ENCODE measurements around the gene MOB3C. TPM values are rescaled to one million over a fixed set of nuclear protein-coding genes. Genes with fewer than 3 reads are reported as not detected.
"Not testable (repeated sequence)": the region's sequence is repeated elsewhere in the genome, so short reads cannot be mapped to it uniquely, and the experiment has no call there.

Gene MOB3C
- 10 to 100 TPM; 19.5 to 21.4 TPM for total RNA-seq

DNA sequence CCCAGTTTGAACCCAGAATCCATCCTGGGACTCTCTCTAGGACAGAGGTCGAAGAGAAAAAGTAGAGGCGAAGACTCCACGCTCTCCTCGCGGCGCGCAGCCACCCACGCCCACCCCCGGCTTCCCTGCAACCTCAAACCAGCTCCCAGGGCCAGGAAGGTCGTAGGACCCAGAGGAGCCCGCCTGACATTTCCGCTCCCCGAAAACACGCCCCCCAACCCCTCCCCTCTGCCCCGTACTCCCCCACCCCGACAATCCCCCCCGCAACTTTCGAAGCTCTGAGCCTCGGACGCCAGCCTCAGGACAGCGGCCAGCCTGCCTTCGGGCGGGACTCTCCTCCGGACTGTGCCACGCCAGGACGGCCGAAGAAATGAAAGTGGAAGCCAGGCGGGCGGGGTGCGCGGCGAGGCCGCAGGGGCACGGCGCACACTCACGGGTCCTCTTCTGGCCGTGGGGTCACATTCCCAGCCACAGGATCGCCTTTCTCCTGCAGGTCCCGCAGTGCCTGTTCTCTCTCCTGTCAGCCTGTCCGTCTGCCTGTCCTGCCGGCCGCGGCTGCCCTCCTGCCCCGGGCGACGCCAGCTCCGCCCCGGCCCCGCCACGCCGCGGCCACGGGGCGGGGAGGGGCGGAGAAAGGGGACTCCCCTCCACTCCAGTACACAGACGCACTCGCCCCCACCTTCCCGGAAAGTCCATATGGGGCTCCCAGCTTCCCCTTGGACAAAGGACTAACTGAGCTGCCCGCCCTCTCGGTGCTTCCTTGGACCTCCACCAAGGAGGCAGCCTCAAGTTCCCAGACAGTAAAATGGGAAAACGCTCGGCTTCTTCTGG is at the start of gene MOB3C:
Gene MOB3C, minus strand, starts transcription at position 535 of the 831 bp plus-strand sequence. CDS start 3,490 bp downstream, outside the sequence.
- ChIA-PET CTCF (interaction anchor here (0.9 to 3.2 kb wide), 8 partner anchors 9 to 110 kb away, joined by 3 to 16 read pairs (median 5); partner anchors contain the start of gene MKNK1), POLR2A (interaction anchor here (1.3 kb wide), 1 partner anchor 12 kb away, joined by 10 read pairs; the partner anchor contains the start of gene MKNK1)
- H3K4me3 Mint-ChIP-seq, result peak within 1 kb of the TSS; percentile 92
- peaks cover 7% of the 10 kb centered on the region for H3K36me3 Mint-ChIP-seq (ENCODE audit: low read depth)
- no peaks in the 10 kb centered on the region for H3K9me3 Mint-ChIP-seq
- no peaks in the 10 kb centered on the region for H3K27me3 Mint-ChIP-seq
- peak; percentile 66 for DNase-seq
- peaks cover 48% of the 10 kb centered on the region for H3K4me1 Mint-ChIP-seq
- H3K27ac Mint-ChIP-seq, result peak within 1 kb of the TSS; percentile 86

DNA sequence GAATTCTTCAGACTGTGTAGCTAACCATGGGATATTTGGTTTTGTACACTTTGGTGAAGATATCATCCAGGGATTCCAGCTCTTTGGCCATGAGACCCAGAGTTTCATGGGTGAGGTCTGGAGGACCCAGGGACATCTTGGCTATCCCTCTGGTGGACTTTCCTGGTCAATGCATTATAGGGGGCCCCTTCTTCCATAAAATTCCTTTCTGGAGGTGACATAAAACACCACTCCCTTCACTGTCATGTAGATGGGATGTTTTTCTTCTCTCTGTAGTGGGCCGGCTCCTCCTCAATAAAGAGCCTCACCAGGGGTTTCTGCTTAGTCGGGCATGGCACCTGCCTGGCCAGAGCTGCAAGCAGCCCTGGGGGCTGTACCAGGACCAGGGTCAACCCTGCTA is 49.4 kb upstream of the MOB3C start:
- no peak overlapping the region for H3K27ac Mint-ChIP-seq
- CTCF ChIA-PET, result interaction anchor here (0.5 to 2.3 kb wide), 2 partner anchors 16 to 78 kb away, joined by 3 to 6 read pairs; no protein-coding TSS in a partner anchor
- H3K27me3 Mint-ChIP-seq, result no peaks in the 10 kb centered on the region
- no peak overlapping the region for H3K4me3 Mint-ChIP-seq
- peaks cover 29% of the 10 kb centered on the region for H3K36me3 Mint-ChIP-seq (ENCODE audit: low read depth)
- POLR2A ChIA-PET, result interaction anchor here (0.6 kb wide), 1 partner anchor 1945 kb away, joined by 3 read pairs; no protein-coding TSS in a partner anchor
- H3K9me3 Mint-ChIP-seq, result no peaks in the 10 kb centered on the region
- peaks cover 20% of the 10 kb centered on the region for H3K4me1 Mint-ChIP-seq
- DNase-seq, result no peak

- DNase-seq, H3K4me3 Mint-ChIP-seq, H3K9me3 Mint-ChIP-seq, POLR2A ChIA-PET, CTCF ChIA-PET, H3K27ac Mint-ChIP-seq, H3K27me3 Mint-ChIP-seq: not testable (repeated sequence)
- peaks cover 34% of the 10 kb centered on the region for H3K36me3 Mint-ChIP-seq (ENCODE audit: low read depth)
- peaks cover 37% of the 10 kb centered on the region for H3K4me1 Mint-ChIP-seq
Observed at GRCh38 chr1:46662919-46663318, 46.3 kb upstream of the MOB3C start.

- peaks cover 49% of the 10 kb centered on the region for H3K36me3 Mint-ChIP-seq (ENCODE audit: low read depth)
- H3K27ac Mint-ChIP-seq, result peak overlapping the region; percentile 72
- peaks cover 20% of the 10 kb centered on the region for H3K4me1 Mint-ChIP-seq
- H3K27me3 Mint-ChIP-seq, H3K4me3 Mint-ChIP-seq, H3K9me3 Mint-ChIP-seq, DNase-seq: not testable (repeated sequence)
- ChIA-PET POLR2A (interaction anchor here (1.1 kb wide), 1 partner anchor 51 kb away, joined by 3 read pairs; no protein-coding TSS in a partner anchor), CTCF (interaction anchor here (0.5 to 0.8 kb wide), 3 partner anchors 8 to 91 kb away, joined by 3 to 5 read pairs (median 4); no protein-coding TSS in a partner anchor)
Observed at GRCh38 chr1:46660116-46660515, 43.5 kb upstream of the MOB3C start.

- peaks cover 48% of the 10 kb centered on the region for H3K36me3 Mint-ChIP-seq (ENCODE audit: low read depth)
- no peak overlapping the region for H3K4me3 Mint-ChIP-seq
- CTCF ChIA-PET, result interaction anchor here (0.8 kb wide), 1 partner anchor 65 kb away, joined by 5 read pairs; no protein-coding TSS in a partner anchor
- POLR2A ChIA-PET, result no interaction called here
- no peak for DNase-seq
- peaks cover 6% of the 10 kb centered on the region for H3K9me3 Mint-ChIP-seq
- no peaks in the 10 kb centered on the region for H3K27me3 Mint-ChIP-seq
- peaks cover 16% of the 10 kb centered on the region for H3K4me1 Mint-ChIP-seq
- H3K27ac Mint-ChIP-seq, result no peak overlapping the region
Observed at GRCh38 chr1:46659307-46659870, 42.8 kb upstream of the MOB3C start.

DNA sequence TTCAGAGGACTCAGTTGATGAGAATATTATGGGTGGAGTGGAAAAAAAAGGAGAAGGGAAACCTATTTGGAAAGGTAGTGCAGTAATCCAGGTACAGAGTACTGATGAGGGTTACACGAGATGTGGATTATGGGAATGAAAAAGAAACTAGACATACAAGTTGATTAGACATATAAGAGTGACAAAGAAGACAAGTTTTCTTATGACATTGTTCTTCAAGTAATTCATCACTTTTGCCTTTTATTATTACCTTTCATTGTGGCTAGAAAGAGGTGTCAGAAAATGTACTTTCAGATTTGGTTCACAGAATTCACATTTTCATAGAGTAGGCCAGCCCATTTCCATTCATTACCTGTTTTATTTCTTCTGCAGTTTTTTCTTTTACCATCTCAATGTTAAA is 41.2 kb upstream of the MOB3C start:
- Mint-ChIP-seq H3K27me3 (no peaks in the 10 kb centered on the region), H3K27ac (peak overlapping the region; percentile 27), H3K36me3 (ENCODE audit: low read depth) (peaks cover 47% of the 10 kb centered on the region), H3K4me3 (no peak overlapping the region), H3K4me1 (peaks cover 28% of the 10 kb centered on the region), H3K9me3 (peaks cover 6% of the 10 kb centered on the region)
- POLR2A ChIA-PET, result no interaction called here
- CTCF ChIA-PET, result interaction anchor here (0.9 to 1.8 kb wide), 2 partner anchors 10 to 12 kb away, joined by 4 to 6 read pairs; partner anchors contain the start of gene ATPAF1
- no peak for DNase-seq

DNA sequence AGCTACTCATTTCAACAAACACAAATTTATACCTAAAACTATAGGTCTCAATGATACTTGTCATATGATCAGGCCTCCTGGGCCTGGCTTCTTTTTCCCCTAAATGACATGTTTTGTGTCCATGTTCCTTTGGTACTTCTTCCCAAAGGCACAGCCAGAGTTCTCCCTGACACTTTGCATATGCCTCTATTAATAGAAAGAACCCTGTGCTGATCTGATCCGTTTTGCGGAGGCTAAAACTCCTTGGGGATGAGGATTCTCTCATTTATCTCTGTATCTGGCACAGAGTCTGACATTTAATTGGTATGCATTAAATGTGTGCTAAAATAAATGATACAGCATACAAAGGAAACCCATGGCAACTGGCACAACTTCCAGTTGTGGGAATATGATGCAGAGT is 40.0 kb upstream of the MOB3C start:
- Mint-ChIP-seq H3K4me1 (peaks cover 28% of the 10 kb centered on the region), H3K27ac (no peak overlapping the region), H3K36me3 (ENCODE audit: low read depth) (peaks cover 55% of the 10 kb centered on the region), H3K27me3 (no peaks in the 10 kb centered on the region), H3K9me3 (peaks cover 6% of the 10 kb centered on the region), H3K4me3 (no peak overlapping the region)
- no peak for DNase-seq
- CTCF ChIA-PET, result interaction anchor here (0.9 to 1.8 kb wide), 2 partner anchors 11 kb away, joined by 4 to 6 read pairs; partner anchors contain the start of gene ATPAF1
- POLR2A ChIA-PET, result no interaction called here

GRCh38 chr1:46655848-46656247 is 39.2 kb upstream of the MOB3C start:
- Mint-ChIP-seq H3K36me3 (ENCODE audit: low read depth) (peaks cover 59% of the 10 kb centered on the region), H3K27me3 (no peaks in the 10 kb centered on the region)
- CTCF ChIA-PET, result interaction anchor here (1.3 to 1.8 kb wide), 2 partner anchors 10 to 65 kb away, joined by 3 to 6 read pairs; no protein-coding TSS in a partner anchor

GRCh38 chr1:46654698-46655097 is 38.1 kb upstream of the MOB3C start:
- CTCF ChIA-PET, result interaction anchor here (1.3 kb wide), 1 partner anchor 64 kb away, joined by 3 read pairs; no protein-coding TSS in a partner anchor
- H3K4me3 Mint-ChIP-seq, DNase-seq, H3K27ac Mint-ChIP-seq, H3K27me3 Mint-ChIP-seq: not testable (repeated sequence)
- Mint-ChIP-seq H3K9me3 (peaks cover 14% of the 10 kb centered on the region), H3K4me1 (peaks cover 17% of the 10 kb centered on the region), H3K36me3 (ENCODE audit: low read depth) (peaks cover 69% of the 10 kb centered on the region)
- POLR2A ChIA-PET, result interaction anchor here (0.6 kb wide), 1 partner anchor 77 kb away, joined by 7 read pairs; no protein-coding TSS in a partner anchor

More at GRCh38 chr1:46655848-46656247, 39.2 kb upstream of the MOB3C start:
- no peak for DNase-seq
- Mint-ChIP-seq H3K27ac (no peak overlapping the region), H3K4me3 (no peak overlapping the region), H3K4me1 (peaks cover 28% of the 10 kb centered on the region), H3K9me3 (peaks cover 6% of the 10 kb centered on the region)
- POLR2A ChIA-PET, result no interaction called here

DNA sequence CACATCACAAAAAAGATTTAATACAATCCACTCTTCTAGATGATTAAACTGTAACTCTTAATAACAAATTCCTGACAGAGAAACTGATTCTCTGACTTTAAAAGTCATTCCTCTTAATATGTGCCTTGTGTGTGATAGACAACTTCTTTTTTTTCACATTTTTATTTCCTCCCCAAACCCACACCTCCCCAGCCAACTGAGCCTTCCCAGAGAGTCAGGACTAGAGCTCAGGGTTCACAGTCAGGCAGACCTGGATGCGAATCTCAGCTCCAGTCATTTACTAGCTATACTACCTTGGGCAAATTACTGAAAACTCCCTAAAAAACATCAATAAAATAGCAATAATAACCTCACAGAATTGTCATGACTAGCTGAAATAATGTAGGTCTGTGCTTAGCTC is 37.4 kb upstream of the MOB3C start:
- Mint-ChIP-seq H3K27ac (no peak overlapping the region), H3K27me3 (no peaks in the 10 kb centered on the region), H3K36me3 (ENCODE audit: low read depth) (peaks cover 71% of the 10 kb centered on the region), H3K9me3 (peaks cover 15% of the 10 kb centered on the region), H3K4me3 (no peak overlapping the region), H3K4me1 (peaks cover 12% of the 10 kb centered on the region)
- DNase-seq, result no peak
- ChIA-PET POLR2A (no interaction called here), CTCF (no interaction called here)

GRCh38 chr1:46653405-46653958 is 36.9 kb upstream of the MOB3C start:
- peaks cover 12% of the 10 kb centered on the region for H3K4me1 Mint-ChIP-seq
- H3K4me3 Mint-ChIP-seq, result no peak overlapping the region
- H3K27ac Mint-ChIP-seq, result no peak overlapping the region
- no peaks in the 10 kb centered on the region for H3K27me3 Mint-ChIP-seq
- POLR2A ChIA-PET, result no interaction called here
- peaks cover 15% of the 10 kb centered on the region for H3K9me3 Mint-ChIP-seq
- CTCF ChIA-PET, result no interaction called here
- H3K36me3 Mint-ChIP-seq (ENCODE audit: low read depth), result peaks cover 71% of the 10 kb centered on the region
- no peak for DNase-seq

DNA sequence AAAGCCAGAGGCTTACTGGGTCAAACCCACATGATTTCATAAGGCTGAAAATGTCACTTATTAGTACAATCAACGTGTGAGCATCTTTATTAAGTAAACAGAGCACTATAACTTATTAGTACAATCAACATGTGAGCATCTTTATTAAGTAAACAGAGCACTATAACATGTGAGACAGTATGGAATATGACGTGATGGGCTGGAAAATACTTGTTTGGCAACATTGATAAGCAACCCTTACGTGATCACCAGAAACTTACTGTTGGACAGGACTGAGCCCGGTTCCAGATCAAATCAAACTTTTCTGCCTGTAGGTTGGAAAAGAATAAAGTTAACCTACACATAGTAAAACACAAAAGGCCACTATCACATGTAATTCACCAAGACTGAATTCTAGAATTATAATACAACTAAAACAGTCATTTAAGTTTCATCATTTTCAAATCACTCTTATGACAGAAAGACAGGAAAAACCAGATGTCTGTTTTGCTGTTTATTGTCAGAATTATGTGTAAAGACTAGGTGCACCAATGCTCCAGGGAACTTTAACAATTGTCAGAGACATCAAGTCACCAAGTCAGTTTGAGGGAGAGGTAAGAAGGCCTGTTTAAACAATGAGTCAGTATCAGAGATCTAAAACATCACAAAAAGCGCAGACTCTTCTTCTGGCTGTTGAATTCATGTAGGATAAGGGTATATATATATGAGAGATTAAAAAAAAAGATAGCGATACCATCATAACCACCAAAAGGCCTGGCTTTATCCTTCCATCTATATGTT is 35.9 kb upstream of the MOB3C start:
- Mint-ChIP-seq H3K27me3 (no peaks in the 10 kb centered on the region), H3K4me1 (peaks cover 12% of the 10 kb centered on the region), H3K27ac (no peak overlapping the region), H3K36me3 (ENCODE audit: low read depth) (peaks cover 72% of the 10 kb centered on the region), H3K9me3 (peaks cover 15% of the 10 kb centered on the region), H3K4me3 (no peak overlapping the region)
- ChIA-PET CTCF (interaction anchor here (0.6 kb wide), 2 partner anchors 8 to 117 kb away, joined by 3 to 4 read pairs; a partner anchor contains a TSS), POLR2A (no interaction called here)
- DNase-seq, result no peak
